ENCODE measurements around the gene SLC22A23.

GRCh38 chr6:3411967-3412778 is 44.7 kb downstream of the SLC22A23 start:
- TF ChIP-seq CTCF (conservative IDR thresholded peaks at IDR 0.05; ENCODE audit: low read depth, low read length) (no peak), EZH2 (IDR thresholded peaks at IDR 0.05; ENCODE audit: low read length, unreplicated experiment) (no peak)

Measured in PC-3 (cell line).